ENCODE measurements around the gene ASTN2. TPM values are rescaled to one million over a fixed set of nuclear protein-coding genes. Genes with fewer than 3 reads are reported as not detected.

The ASTN2 gene
- total and polyA plus RNA-seq, 4 donors = 0.57 to 2.9 (median 1.4) TPM

- Histone ChIP-seq H3K4me3 (ENCODE audit: low read depth in 1 of 3, low read length in 3 of 3) (no peak overlapping the region), H3K27ac (ENCODE audit: low read depth in 1 of 2, low read length in 2 of 2) (no peak overlapping the region), H3K9me3 (ENCODE audit: control insufficient read depth in 4 of 4, low read length in 3 of 4) (no peaks in the 10 kb centered on the region), H3K36me3 (ENCODE audit: control insufficient read depth in 4 of 4, insufficient read depth in 3 of 4, low read depth in 1 of 4, low read length in 3 of 4) (no peaks in the 10 kb centered on the region), H3K9ac (ENCODE audit: low read depth in 1 of 2, low read length in 2 of 2) (no peak overlapping the region), H3K4me1 (ENCODE audit: control insufficient read depth in 4 of 4, insufficient read depth in 4 of 4, low read length in 3 of 4) (no peaks in the 10 kb centered on the region), H3K27me3 (ENCODE audit: control insufficient read depth in 4 of 4, insufficient read depth in 4 of 4, low read length in 3 of 4) (no peaks in the 10 kb centered on the region)
- no peak for TF ChIP-seq FOXA2 (IDR thresholded peaks at IDR 0.05)
- TF ChIP-seq RAD21 (IDR thresholded peaks at IDR 0.05) = no peak
- no peak for TF ChIP-seq YY1 (IDR thresholded peaks at IDR 0.05)
- TF ChIP-seq ZBTB33 (IDR thresholded peaks at IDR 0.05) = no peak
- TF ChIP-seq MAX (IDR thresholded peaks at IDR 0.05) = no peak
- no peak for DNase-seq (ENCODE audit: low spot score)
- 97% methylated on average over 3 of the region's 3 CpGs for WGBS
Measured at GRCh38 chr9:116626762-116627161, 788.1 kb downstream of the ASTN2 start.

GRCh38 chr9:116623715-116624114 lies 791.1 kb downstream of the ASTN2 start:
- H3K27ac ChIP-seq (ENCODE audit: low read depth in 1 of 2, low read length in 2 of 2) = no peak overlapping the region
- H3K4me3 ChIP-seq (ENCODE audit: low read depth in 1 of 3, low read length in 3 of 3) = no peak overlapping the region
- no peaks in the 10 kb centered on the region for H3K27me3 ChIP-seq (ENCODE audit: control insufficient read depth in 4 of 4, insufficient read depth in 4 of 4, low read length in 3 of 4)
- no peaks in the 10 kb centered on the region for H3K9me3 ChIP-seq (ENCODE audit: control insufficient read depth in 4 of 4, low read length in 3 of 4)
- no peak for DNase-seq (ENCODE audit: low spot score)
- TF ChIP-seq EGR1 (IDR thresholded peaks at IDR 0.05; ENCODE audit: low read depth in 2 of 2) (no peak), SP1 (IDR thresholded peaks at IDR 0.05) (no peak), HNF4A (conservative IDR thresholded peaks at IDR 0.05) (no peak), RAD21 (IDR thresholded peaks at IDR 0.05) (no peak), JUND (IDR thresholded peaks at IDR 0.05) (no peak), TAF1 (conservative IDR thresholded peaks at IDR 0.05) (no peak), RXRA (IDR thresholded peaks at IDR 0.05) (no peak), MAX (IDR thresholded peaks at IDR 0.05) (no peak), FOXA1 (IDR thresholded peaks at IDR 0.05) (no peak), FOXA2 (IDR thresholded peaks at IDR 0.05) (no peak), GABPA (IDR thresholded peaks at IDR 0.05 in 1 of 2, conservative IDR thresholded peaks at IDR 0.05 in 1 of 2) (no peak), YY1 (IDR thresholded peaks at IDR 0.05) (no peak), REST (IDR thresholded peaks at IDR 0.05) (no peak), ZBTB33 (IDR thresholded peaks at IDR 0.05) (no peak), HNF4G (IDR thresholded peaks at IDR 0.05) (no peak), ATF3 (IDR thresholded peaks at IDR 0.05) (no peak), CTCF (IDR thresholded peaks at IDR 0.05; ENCODE audit: low read depth, low read length, missing input control) (no peak), NR2F2 (IDR thresholded peaks at IDR 0.05) (no peak)
- 86% methylated on average over 4 of the region's 4 CpGs for WGBS
- no peaks in the 10 kb centered on the region for H3K36me3 ChIP-seq (ENCODE audit: control insufficient read depth in 4 of 4, insufficient read depth in 3 of 4, low read depth in 1 of 4, low read length in 3 of 4)
- no peaks in the 10 kb centered on the region for H3K4me1 ChIP-seq (ENCODE audit: control insufficient read depth in 4 of 4, insufficient read depth in 4 of 4, low read length in 3 of 4)
- H3K9ac ChIP-seq (ENCODE audit: low read depth in 1 of 2, low read length in 2 of 2) = no peak overlapping the region

All from liver (tissue), 9 donors.